Activated effector memory CD4-positive, alpha-beta T cell treated with Interleukin-2 at 50 U/mL for 16 hours (primary cell): Measurements from ENCODE around the gene RNASE4.

Experiments
- DNase-seq: peaks from one replicate; pipeline ENCODE4 v3.0.0-alpha.2; 2020

RNASE4 gene

DNA sequence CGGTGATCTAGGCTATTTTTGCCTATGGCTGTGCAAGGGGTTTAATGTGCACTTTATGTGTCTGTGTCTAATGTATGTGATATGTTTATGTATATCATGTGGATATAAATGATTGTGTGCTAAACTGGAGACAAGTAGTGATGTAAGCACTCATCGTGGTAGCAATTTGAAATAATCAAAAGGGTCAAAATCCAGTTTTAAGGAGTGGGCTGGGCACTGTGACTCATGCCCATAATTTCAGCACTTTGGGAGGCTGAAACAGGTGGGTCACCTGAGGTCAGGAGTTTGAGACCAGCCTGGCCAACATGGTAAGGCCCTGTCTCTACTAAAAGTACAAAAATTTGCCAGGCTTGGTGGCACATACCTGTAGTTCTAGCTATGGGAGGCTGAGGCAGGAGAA lies 64.1 kb downstream of the RNASE4 start:
- no peak for DNase-seq

DNA sequence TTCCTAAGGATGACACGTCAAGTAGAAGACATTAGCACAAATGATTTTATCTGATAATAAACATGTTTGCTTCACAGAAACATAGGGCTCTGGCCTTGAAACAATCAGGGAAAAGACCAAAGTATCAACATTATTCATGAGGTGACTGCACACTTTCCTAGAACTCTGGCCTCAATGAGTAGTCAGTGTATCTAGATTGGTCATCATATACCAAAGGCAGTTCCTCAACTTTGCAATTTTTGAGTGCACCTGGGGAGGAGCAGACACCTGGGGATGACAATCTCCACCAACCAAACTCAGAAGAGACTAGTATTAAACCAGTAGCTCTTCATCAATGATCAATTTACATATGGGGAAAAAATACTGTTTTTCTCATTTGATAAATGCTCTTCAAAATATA lies 65.8 kb downstream of the RNASE4 start:
- no peak for DNase-seq
